OCI-LY1 (cell line): ENCODE data around the gene CEP126.

Source experiments
- EZH2 ChIP-seq: fragments of 200-600 bp; sonication (generic), shearing (Covaris generic); IDR thresholded peaks from 2 replicates; pipeline ENCODE4 v1.8.0; 2017; ENCODE audit warnings: borderline replicate concordance, mixed run types, mild to moderate bottlenecking, antibody characterized with exemption, low read length, moderate library complexity, mixed read lengths
- TF ChIP-seq, protein P1 (sequence below): fragments of 200-600 bp; sonication (generic), shearing (Covaris generic); IDR thresholded peaks from 2 replicates; pipeline ENCODE4 v1.5.1; 2017; ENCODE audit warnings: mild to moderate bottlenecking, antibody characterized with exemption, low read length, moderate library complexity, mixed read lengths

DNA sequence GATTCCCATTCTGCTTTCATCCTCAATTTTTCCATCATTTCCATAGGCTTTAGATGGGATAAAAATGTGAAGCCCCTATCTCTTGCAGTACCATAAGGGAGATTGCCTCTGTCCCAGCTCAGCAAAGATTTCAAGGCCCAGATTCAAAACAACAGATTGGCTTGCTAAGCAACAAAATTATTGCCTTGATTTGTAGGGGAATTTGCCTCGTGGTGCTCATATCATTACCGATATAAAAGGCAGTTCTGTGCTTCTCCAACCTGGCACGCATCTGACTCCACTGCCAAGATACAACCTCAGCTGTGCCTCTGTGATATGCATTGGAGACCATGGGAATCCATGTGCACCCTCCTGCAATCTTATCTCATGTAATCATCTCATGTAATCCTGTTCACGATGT lies 25.0 kb upstream of the CEP126 start:
- TF ChIP-seq, protein P1, sequence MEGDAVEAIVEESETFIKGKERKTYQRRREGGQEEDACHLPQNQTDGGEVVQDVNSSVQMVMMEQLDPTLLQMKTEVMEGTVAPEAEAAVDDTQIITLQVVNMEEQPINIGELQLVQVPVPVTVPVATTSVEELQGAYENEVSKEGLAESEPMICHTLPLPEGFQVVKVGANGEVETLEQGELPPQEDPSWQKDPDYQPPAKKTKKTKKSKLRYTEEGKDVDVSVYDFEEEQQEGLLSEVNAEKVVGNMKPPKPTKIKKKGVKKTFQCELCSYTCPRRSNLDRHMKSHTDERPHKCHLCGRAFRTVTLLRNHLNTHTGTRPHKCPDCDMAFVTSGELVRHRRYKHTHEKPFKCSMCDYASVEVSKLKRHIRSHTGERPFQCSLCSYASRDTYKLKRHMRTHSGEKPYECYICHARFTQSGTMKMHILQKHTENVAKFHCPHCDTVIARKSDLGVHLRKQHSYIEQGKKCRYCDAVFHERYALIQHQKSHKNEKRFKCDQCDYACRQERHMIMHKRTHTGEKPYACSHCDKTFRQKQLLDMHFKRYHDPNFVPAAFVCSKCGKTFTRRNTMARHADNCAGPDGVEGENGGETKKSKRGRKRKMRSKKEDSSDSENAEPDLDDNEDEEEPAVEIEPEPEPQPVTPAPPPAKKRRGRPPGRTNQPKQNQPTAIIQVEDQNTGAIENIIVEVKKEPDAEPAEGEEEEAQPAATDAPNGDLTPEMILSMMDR, result no peak
- no peak for TF ChIP-seq EZH2
